GM19023 (cell line): Measurements from ENCODE around the gene IRF9.
"Not testable (repeated sequence)": the region's sequence is repeated elsewhere in the genome, so short reads cannot be mapped to it uniquely, and the experiment has no call there.

ENCODE experiments used
- ATAC-seq: cut with Tn5 transposase; IDR thresholded peaks from one replicate; pipeline ENCODE4 v1.9.1; 2021; ENCODE audit warnings: mild to moderate bottlenecking, moderate library complexity; ENCODE audit not compliant: unreplicated experiment

The IRF9 gene

GRCh38 chr14:24190416-24190815 is 29.4 kb downstream of the IRF9 start:
- no peak for ATAC-seq

GRCh38 chr14:24192933-24193332 is 31.9 kb downstream of the IRF9 start:
- no peak for ATAC-seq

DNA sequence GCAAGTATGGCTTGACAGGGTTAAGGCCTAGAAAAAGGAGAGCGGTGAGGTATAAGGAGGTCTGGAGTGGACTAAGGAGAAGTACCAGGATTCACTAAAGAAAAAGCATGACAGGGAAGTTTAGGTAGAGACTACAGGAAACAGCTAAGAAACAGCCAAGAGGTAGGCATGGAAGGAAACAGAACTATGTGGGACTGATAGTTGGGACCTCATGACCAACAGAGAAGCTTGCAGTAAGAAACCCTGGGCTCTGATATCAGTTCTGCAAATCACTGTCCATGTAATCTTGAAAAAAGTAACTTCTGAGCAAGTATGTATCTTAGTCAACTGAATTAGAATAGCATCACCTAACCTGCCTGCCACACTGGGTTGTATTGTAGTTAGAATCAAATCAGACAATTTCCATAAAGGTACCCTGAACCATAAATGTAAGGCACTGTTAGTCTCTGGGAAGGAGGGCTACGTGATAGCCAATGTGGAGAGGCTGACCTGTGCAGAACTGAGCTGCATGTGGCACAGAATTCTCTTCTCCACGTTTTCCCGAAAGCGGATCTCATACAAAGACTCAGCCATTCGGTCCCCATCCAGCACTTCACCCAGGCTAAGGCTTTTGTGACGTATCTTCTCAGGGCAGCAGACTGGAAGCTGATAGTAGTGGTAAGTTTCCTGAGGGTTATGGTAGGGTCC is 33.3 kb downstream of the IRF9 start:
- ATAC-seq, result no peak

DNA sequence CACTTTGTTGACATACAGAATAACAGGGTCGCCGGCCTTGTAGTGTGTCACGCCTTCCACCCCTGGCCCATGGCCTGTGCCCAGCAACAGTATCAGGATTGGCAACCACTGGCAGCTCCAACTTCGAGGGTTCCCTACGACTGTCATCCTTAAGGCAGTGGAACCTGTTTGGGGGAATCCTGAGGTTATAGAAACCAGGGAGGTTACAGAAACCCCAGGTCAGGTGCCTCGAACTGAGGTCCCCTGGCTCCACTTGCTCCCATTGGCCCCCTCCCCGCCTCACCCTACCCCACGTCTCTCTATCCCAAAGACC is 33.8 kb downstream of the IRF9 start:
- no peak for ATAC-seq

- peak; percentile 80 for ATAC-seq
These were observed 34.4 kb downstream of the IRF9 start, which contains the start of gene TM9SF1 for GRCh38 chr14:24195186-24196070. TSS of gene TM9SF1 (minus strand) at chr14:24195441. CDS start at chr14:24195019, 422 bp downstream.

DNA sequence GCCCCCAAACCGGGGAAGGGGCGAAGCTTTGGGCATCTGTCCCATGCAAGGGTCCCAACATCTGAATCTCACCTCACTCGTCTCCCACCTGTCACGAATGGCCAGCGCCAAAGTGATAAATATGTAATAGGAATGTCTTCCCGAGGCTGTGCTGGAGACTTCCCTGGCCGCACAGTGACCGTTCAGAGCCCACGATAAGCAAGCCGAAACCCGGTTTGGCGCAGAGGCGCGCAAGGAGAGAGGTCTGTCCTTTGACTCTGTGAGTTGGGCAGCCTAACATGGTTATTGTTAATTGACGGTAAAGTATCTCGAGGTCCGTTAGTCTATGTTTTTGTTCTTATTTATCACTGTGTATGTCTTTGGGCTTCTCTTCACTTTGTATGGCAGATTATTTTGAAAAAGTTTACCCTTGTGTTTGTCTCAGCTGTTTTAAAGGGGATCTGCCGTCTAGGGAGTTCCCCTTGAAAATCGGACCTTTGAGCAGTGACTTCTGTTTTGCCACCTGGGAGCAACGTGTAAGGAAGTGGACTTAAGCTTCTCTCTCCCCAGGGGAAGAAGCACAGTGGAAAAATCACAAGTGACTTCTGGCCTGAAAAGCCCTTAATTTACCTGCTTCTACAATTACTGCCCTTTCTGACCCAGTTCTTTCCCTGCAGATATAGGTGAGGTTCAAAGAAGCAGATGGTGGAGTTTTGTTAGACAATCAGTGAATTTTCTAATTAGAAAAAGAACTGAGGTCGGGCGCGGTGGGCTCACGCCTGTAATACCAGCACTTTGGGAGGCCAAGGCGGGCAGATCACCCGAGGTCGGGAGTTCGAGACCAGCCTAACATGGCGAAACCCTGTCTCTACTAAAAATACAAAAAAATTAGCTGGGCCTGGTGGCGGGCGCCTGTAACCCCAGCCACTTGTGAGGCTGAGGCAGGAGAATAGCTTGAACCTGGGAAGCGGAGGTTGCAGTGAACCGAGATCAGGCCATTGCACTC is 35.3 kb downstream of the IRF9 start:
- peak; percentile 9 for ATAC-seq

DNA sequence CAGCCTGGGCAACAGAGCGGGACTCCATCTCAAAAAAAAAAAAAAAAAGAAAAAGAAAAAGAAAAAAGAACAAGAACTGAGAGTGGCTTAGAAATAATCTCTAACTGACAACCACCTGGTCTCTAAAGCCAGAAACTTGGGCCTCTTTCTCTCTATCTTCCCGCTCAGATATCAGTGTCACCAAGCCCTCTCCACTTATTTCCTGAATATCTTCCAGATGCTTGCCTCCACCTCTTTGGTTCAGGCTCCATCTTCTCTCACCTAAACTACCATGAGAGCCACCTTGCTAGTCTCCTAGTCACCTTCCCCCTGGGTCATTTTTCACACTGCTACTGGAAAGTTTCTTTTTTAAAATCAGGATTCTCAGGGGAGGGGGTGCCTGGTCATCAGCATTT is 36.0 kb downstream of the IRF9 start:
- ATAC-seq, result no peak

DNA sequence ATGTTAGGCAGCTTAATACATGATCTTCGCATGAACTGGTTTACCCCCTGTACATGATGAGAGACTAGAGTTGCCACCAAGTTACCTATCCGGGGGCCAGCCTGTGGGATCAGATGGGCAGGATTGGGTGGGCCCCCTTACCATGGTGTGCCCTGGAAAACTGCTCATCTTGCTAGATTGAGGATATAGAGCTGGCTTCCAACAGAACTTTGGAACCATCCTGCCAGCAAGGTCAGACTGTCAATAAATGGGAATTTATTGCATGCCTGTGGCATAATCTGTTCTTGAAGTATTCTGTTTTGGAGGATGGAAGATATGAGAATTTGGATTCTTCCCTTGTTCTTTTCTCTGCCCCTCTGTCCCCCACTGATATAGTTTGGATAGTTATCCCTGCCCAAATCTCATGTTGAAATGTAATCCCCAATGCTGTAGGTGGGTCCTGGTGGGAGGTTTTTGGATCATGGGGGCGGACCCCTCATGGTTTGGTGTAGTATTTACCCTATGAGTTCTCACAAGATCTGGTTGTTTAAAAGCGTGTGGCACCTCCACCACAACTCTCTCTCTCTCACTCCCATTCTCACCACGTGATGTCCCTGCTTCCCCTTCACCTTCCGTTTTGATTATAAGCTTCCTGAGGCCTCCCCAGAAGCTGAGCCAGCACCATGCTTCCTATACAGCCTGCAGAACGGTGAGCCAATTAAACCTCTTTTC is 37.9 kb downstream of the IRF9 start:
- no peak for ATAC-seq

DNA sequence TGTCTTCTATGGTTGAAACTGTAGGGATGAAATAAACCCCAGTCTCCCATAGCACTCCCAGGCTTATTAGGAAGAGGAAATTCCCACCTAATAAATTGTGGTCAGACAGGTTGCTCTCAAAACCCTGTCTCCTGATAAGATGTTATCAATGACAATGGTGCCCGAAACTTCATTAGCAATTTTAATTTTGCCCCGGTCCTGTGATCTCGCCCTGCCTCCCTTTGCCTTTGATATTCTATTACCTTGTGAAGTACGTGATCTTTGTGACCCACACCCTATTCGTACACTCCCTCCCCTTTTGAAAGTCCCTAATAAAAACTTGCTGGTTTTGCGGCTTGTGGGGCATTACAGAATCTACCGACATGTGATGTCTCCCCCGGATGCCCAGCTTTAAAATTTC is 41.5 kb downstream of the IRF9 start:
- not testable (repeated sequence) for ATAC-seq

GRCh38 chr14:24203249-24203886 is 42.3 kb downstream of the IRF9 start:
- ATAC-seq, result not testable (repeated sequence)

DNA sequence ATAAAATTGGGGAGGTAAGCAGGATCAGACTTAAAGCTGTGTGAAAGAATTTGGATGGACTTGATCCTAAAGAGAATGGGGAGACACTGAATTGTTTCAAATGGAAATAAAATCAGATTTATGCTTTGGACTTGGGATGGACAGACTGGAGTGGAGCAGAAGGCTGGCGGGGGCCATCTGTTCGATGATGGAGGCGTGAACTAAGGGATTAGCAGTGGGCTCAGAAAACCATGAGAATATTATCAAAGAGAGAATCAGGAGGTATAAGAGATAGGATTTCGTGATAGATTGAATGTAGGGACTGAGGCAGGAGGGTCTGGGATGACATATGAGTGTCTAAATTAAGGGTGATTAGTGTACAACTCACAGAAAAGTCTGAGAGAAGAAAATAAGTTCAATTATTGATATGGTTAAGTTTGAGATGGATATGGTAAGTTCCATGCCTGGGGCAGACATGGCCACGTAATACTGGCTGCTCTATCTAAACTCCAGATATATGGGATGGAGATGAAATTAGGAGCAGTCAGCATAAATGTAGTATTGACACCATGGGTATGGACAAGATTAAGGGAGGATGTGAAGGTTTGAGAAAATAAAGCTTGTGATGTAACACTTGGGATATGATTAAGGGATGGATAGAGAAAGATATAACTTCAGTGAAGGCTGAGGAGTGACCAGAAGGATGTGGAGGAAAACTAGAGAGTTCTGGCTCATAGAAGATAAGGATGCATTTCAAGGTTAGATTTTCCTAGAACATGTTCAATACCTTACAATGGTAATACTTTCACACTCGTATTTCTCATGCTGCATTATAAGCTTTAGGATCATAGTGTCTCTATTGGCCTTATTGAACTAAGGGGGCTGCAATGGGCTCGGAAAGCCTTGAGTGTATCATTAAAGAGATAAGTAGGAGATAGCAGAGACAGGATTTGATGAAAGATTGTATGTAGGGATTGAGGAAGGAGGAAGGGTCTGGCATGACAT is 43.4 kb downstream of the IRF9 start:
- ATAC-seq, result no peak

DNA sequence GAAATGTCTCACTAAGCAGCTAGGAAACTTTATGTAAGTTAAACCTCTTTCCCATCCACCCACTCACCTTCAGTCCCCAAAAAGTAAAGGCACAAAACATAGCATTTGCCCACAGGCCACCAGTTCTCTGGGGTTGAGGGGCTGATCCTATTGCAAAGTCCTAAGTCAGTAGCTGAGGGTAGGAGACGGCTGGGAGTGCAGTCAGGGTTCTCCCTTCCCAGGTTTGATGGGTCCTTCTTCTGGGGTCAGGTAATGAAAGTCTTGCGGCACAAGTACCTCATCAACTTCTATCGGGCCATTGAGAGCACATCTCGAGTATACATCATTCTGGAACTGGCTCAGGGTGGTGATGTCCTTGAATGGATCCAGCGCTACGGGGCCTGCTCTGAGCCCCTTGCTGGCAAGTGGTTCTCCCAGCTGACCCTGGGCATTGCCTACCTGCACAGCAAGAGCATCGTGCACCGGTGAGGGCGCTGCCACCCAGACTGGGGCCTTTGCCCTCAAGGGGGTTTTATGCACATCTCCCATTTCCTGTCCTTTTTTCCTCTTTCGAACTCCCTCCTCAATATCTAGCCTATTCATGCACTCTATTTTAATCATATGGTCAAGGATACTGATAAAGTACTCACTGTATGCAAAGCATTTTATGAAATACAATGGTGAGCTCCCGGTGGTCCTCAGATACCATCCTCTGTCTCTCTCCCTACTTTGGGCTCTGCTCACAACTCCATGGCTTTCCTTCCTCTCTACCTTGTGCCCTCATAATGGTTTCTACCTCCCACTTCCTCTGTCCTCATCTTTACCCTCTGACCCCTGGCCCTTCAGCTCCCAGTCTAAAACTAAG is 45.4 kb downstream of the IRF9 start:
- no peak for ATAC-seq

GRCh38 chr14:24207104-24207551 is 46.1 kb downstream of the IRF9 start:
- ATAC-seq, result no peak

GRCh38 chr14:24207625-24208024 is 46.6 kb downstream of the IRF9 start:
- ATAC-seq, result no peak

- ATAC-seq, result no peak
These were observed 50.2 kb downstream of the IRF9 start for GRCh38 chr14:24211311-24211710.

- peak; percentile 74 for ATAC-seq
These were observed 52.1 kb downstream of the IRF9 start, which contains the start of gene CHMP4A for GRCh38 chr14:24212924-24213865. TSS of gene CHMP4A (minus strand) at chr14:24213488. CDS start at chr14:24213439, 49 bp downstream.
